HepG2 (cell line): ENCODE measurements around the gene HOXC11. TPM values are rescaled to one million over a fixed set of nuclear protein-coding genes. Genes with fewer than 3 reads are reported as not detected.

Experiments
- ATAC-seq: fragments of 200-7000 bp; cut with Tn5 transposase; 3 replicates; pipeline ENCODE4 v1.9.1; 2020; ENCODE audit warnings: mild to moderate bottlenecking, moderate library complexity
- BruUV-seq: library from RNA; stranded (reverse); fragments of 400-500 nt; replicated peaks from 2 replicates; lab custom pipeline; 2021; lab: Mats Ljungman, UMichigan
- CTCF ChIA-PET: fragments of 300-600 bp; formaldehyde crosslinking; extraction: SDS; loops from one replicate; lab custom pipeline; 2021; ENCODE audit warnings: low total read pairs, inconsistent platforms, low intra/inter-chr PET ratio; lab: Yijun Ruan, JAX
- POLR2A ChIA-PET: fragments of 350-600 bp; sonication (Branson Sonifier 250); formaldehyde crosslinking; loops from one replicate; lab custom pipeline; 2020; ENCODE audit warnings: antibody characterized with exemption, inconsistent platforms; lab: Yijun Ruan, JAX
- DNase-seq: peaks from one replicate; pipeline ENCODE4 v3.0.0-alpha.2; 2015; ENCODE audit warnings: low spot score
- FAIRE-seq: peaks from 3 replicates; lab custom pipeline; 2011; peaks lifted over from hg19 to GRCh38; lab: Jason Lieb, UNC
- H2AFZ ChIP-seq: one replicate; pipeline ENCODE4 v1.6.1; 2011; ENCODE audit warnings: low read length, inconsistent platforms
- H3K27ac ChIP-seq: fragments of 300-600 bp; 3 replicates; pipeline ENCODE4 v1.8.0; 2011; ENCODE audit warnings: mixed run types, mild to moderate bottlenecking, mixed read lengths, low read length, inconsistent platforms; ENCODE audit not compliant: insufficient read depth; ENCODE audit errors: extremely low read length
- H3K27me3 ChIP-seq, 2 experiments: fragments of 200-600 bp in 1 of 2; 2 replicates in 1 of 2; 3 replicates in 1 of 2; pipeline versions ENCODE4 v1.6.0 to v1.8.0; 2011; ENCODE audit warnings: low read length in 2 of 2, mild to moderate bottlenecking in 2 of 2, moderate library complexity in 2 of 2, inconsistent platforms in 1 of 2; ENCODE audit not compliant: insufficient read depth in 2 of 2, control insufficient read depth in 1 of 2
- H3K36me3 ChIP-seq, 2 experiments: fragments of 200-600 bp in 1 of 2; replicated peaks in 1 of 2; 2 replicates in 1 of 2; 3 replicates in 1 of 2; pipeline versions ENCODE4 v1.5.1 to v1.8.0; 2011; ENCODE audit warnings: low read length in 2 of 2, inconsistent platforms in 1 of 2; ENCODE audit not compliant: insufficient read depth in 2 of 2, control insufficient read depth in 1 of 2
- H3K4me1 ChIP-seq: 2 replicates; pipeline ENCODE4 v1.5.1; 2012; ENCODE audit warnings: low read length, inconsistent platforms; ENCODE audit not compliant: insufficient read depth
- H3K4me2 ChIP-seq: 2 replicates; pipeline ENCODE4 v1.6.0; 2011; ENCODE audit warnings: low read depth, low read length, inconsistent platforms
- H3K4me3 ChIP-seq, 3 experiments: fragments of 200-600 bp in 1 of 3; sonication (generic), shearing (Covaris generic) in 1 of 3; replicated peaks in 1 of 3; 2 replicates each; pipeline ENCODE4 v1.5.1; 2011 to 2016; ENCODE audit warnings: low read length in 3 of 3, inconsistent platforms in 2 of 3, low read depth in 2 of 3, mild to moderate bottlenecking in 2 of 3, control low read depth in 1 of 3, mixed read lengths in 1 of 3; ENCODE audit not compliant: insufficient read depth in 1 of 3
- H3K79me2 ChIP-seq: one replicate; pipeline ENCODE4 v1.6.1; 2011; ENCODE audit warnings: low read length, inconsistent platforms; ENCODE audit not compliant: insufficient read depth
- H3K9ac ChIP-seq: 2 replicates; pipeline ENCODE4 v1.6.0; 2011; ENCODE audit warnings: mild to moderate bottlenecking, low read depth, low read length, inconsistent platforms; ENCODE audit not compliant: insufficient read depth
- H3K9me3 ChIP-seq: 2 replicates; pipeline ENCODE4 v1.5.1; 2012; ENCODE audit warnings: mild to moderate bottlenecking, low read length
- H4K20me1 ChIP-seq: 2 replicates; pipeline ENCODE4 v1.6.0; 2011; ENCODE audit warnings: inconsistent platforms, mild to moderate bottlenecking, low read length, moderate library complexity; ENCODE audit not compliant: insufficient read depth
- GABPB1 ChIP-seq: IDR thresholded peaks from 2 replicates; pipeline ENCODE4 v1.6.1; 2016; ENCODE audit warnings: mild to moderate bottlenecking, missing genetic modification reagents, moderate library complexity, missing compliant biosample characterization
- HNRNPLL ChIP-seq: fragments of 200-400 bp; formaldehyde crosslinking; IDR thresholded peaks from 2 replicates; pipeline ENCODE4 v1.6.1; 2017; ENCODE audit warnings: mild to moderate bottlenecking, low read depth, low read length; ENCODE audit not compliant: poor library complexity, severe bottlenecking
- MBD4 ChIP-seq: IDR thresholded peaks from 2 replicates; pipeline ENCODE4 v1.6.1; 2012; ENCODE audit warnings: low read length, inconsistent platforms, borderline replicate concordance
- NFIB ChIP-seq: sonication (generic); formaldehyde crosslinking; IDR thresholded peaks from 2 replicates; pipeline ENCODE4 v1.9.0; 2021; ENCODE audit warnings: missing genetic modification reagents, mild to moderate bottlenecking, borderline replicate concordance
- RBM39 ChIP-seq: fragments of 200-400 bp; formaldehyde crosslinking; IDR thresholded peaks from one replicate; pipeline ENCODE4 v1.6.1; 2018; ENCODE audit warnings: antibody characterized with exemption, mild to moderate bottlenecking, low read depth, low read length; ENCODE audit not compliant: poor library complexity, severe bottlenecking
- TEAD2 ChIP-seq: sonication (generic); formaldehyde crosslinking; IDR thresholded peaks from 2 replicates; pipeline ENCODE4 v1.9.0; 2021; ENCODE audit warnings: missing genetic modification reagents
- ZNF136 ChIP-seq: sonication (generic); formaldehyde crosslinking; IDR thresholded peaks from 2 replicates; pipeline ENCODE4 v1.8.1; 2022; ENCODE audit warnings: low read depth, mild to moderate bottlenecking, moderate library complexity, missing genetic modification reagents
- ZNF329 ChIP-seq: sonication (generic); formaldehyde crosslinking; IDR thresholded peaks from 2 replicates; pipeline ENCODE4 v1.9.0; 2021; ENCODE audit warnings: low read depth, mild to moderate bottlenecking, missing genetic modification reagents
- ZNF768 ChIP-seq: sonication (generic); formaldehyde crosslinking; IDR thresholded peaks from 2 replicates; pipeline ENCODE4 v1.4.0; 2020; ENCODE audit warnings: missing genetic modification reagents
- WGBS: methylation state at CpG from one replicate; pipeline ENCODE4 v1.1.6; 2017; ENCODE audit warnings: low lambda C conversion rate; 5-methylcytosine and 5-hydroxymethylcytosine counted together
- in situ Hi-C: cut with HindIII; loops from 2 replicates; pipeline ENCODE4 v1.10.0; 2017; ENCODE audit warnings: low pct_unique_long_range_greater_than_20kb; ENCODE audit not compliant: extremely low pct_ligation_motif_present
- intact Hi-C: fragments of 100-400 bp; cut with micrococcal nuclease; formaldehyde crosslinking; loops from one replicate; pipeline ENCODE4 v1.10.0; 2022; ENCODE audit not compliant: unreplicated experiment
- polyA plus RNA-seq, 8 experiments: library from polyadenylated mRNA; depleted of rRNA in 3 of 8; stranded (reverse) in 7 of 8; unstranded in 1 of 8; fragments of >200 nt; fragmentation: Illumina TruSeq in 4 of 8; extraction: Trizol in 4 of 8; gene quantifications; 2 replicates each; pipeline versions ENCODE4 v1.2.1 to v1.2.3, GENCODE V29; 2011 to 2016; ENCODE audit warnings: low read depth in 4 of 8, missing spikeins in 1 of 8, mixed read lengths in 1 of 8; ENCODE audit not compliant: insufficient read depth in 1 of 8
- total RNA-seq, 5 experiments: library from RNA; depleted of rRNA; stranded (reverse); fragments of >200 nt; fragmentation: Illumina TruSeq; extraction: Trizol; gene quantifications; 2 replicates each; pipeline ENCODE4 v1.2.3, GENCODE V29; 2016; ENCODE audit warnings: low read depth in 1 of 5
- TF ChIP-seq, protein P1 (sequence below): sonication (generic); formaldehyde crosslinking; IDR thresholded peaks from 2 replicates; pipeline ENCODE4 v1.4.0; 2020; ENCODE audit warnings: missing genetic modification reagents, mild to moderate bottlenecking, borderline replicate concordance
- TF ChIP-seq, protein P2 (sequence below): sonication (generic); formaldehyde crosslinking; IDR thresholded peaks from 2 replicates; pipeline ENCODE4 v1.4.0; 2020; ENCODE audit warnings: mild to moderate bottlenecking, low read depth, missing genetic modification reagents
- TF ChIP-seq, protein P3 (sequence below): sonication (generic); formaldehyde crosslinking; IDR thresholded peaks from 2 replicates; pipeline ENCODE4 v1.5.1; 2020; ENCODE audit warnings: mild to moderate bottlenecking, missing genetic modification reagents, moderate library complexity

The HOXC11 gene
- total and polyA plus RNA-seq, 2 of the 13 experiments (the other 11 are each of a cell fraction or from before 2014, with no cell fraction given) = not detected

DNA sequence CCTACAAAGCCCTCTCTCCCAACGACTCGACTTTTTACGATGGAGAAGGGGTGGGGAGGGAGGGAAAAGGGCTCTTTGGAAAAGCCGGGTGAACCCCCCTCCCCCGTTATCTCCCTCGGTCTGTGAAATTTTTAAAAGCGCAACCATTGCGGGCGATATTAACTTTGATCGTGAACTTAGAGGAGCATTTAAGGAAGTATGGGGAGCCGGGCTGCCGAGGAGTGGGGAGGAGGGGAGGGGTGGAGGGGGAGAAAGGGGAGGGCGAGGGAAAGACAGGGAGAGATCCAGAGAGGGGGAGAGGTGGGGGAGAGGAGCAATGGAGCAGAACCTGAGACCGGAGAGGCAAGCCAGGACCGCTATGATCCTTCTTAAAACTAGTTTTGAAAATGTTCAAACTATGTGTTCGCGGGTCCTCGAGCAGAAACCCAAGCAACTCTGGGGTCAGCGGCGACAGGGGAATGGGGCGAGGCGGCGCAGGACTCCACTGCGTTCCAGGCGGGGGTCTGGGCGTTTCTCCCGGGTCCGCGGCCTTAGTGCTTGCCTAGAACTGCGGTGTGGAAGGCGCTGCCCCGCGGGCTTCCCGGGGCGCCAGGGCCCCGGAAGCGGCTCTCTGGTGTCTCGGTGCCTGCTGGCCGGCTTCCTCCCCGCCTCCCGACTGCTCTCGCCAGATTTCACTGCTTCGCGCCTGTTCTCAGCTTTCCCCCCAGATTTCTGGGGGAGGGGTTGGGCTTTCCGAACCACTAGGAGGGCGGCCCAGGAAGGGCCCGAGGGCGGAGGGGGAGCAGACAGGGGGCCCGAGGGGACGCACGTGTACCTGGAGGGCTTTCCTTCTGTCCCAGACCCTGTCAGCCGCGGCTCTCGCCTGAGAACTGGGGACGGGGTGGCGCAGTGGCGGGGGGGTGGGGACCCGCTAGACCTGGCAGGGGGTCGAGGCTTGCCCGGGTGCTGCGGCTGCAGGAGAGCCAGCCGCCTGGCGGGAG, 1.4 kb downstream of the HOXC11 start, which contains the start of gene HOTAIR:
HOTAIR (minus strand) TSS at position 871 of the 980 bp plus-strand sequence.
- Histone ChIP-seq H3K9ac (no peak within 1 kb of the TSS), H3K36me3 (no peaks in the 10 kb centered on the region), H2AFZ (no peak within 1 kb of the TSS), H3K27ac (no peak within 1 kb of the TSS), H3K27me3 (peaks cover 9 to 90% of the 10 kb centered on the region in 2 experiments), H3K4me2 (peak within 1 kb of the TSS; percentile 70), H3K9me3 (no peaks in the 10 kb centered on the region), H3K4me3 (peak within 1 kb of the TSS; percentile 1 to 57 (median 42); a peak in 4 of 6 replicates), H4K20me1 (no peaks in the 10 kb centered on the region), H3K79me2 (no peaks in the 10 kb centered on the region), H3K4me1 (peaks cover 35% of the 10 kb centered on the region)
- DNase-seq (no peak), FAIRE-seq (no peak), ATAC-seq (peak; percentile 65)
- CTCF ChIA-PET = no interaction called here
- POLR2A ChIA-PET = no interaction called here
- in situ Hi-C loops = no loop called here
- intact Hi-C loops = no loop called here
- WGBS = 25% methylated on average over 26 of the region's 63 CpGs
- no TSS peak for BruUV-seq
- TF ChIP-seq GABPB1 (CRISPR knock-in tag) = peak; percentile 57; the same call in 1 of the 2 replicates
- no peak for TF ChIP-seq MBD4
- TF ChIP-seq ZNF136 (CRISPR knock-in tag) = no peak
- 0 out of 2 replicates have a peak, but pooled peaks have one; percentile 16 for TF ChIP-seq ZNF768 (CRISPR knock-in tag)
- TF ChIP-seq, protein P1, sequence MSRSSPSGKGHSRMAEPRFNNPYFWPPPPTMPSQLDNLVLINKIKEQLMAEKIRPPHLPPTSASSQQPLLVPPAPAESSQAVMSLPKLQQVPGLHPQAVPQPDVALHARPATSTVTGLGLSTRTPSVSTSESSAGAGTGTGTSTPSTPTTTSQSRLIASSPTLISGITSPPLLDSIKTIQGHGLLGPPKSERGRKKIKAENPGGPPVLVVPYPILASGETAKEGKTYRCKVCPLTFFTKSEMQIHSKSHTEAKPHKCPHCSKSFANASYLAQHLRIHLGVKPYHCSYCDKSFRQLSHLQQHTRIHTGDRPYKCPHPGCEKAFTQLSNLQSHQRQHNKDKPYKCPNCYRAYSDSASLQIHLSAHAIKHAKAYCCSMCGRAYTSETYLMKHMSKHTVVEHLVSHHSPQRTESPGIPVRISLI (CRISPR knock-in tag) = no peak
- TF ChIP-seq, protein P2, sequence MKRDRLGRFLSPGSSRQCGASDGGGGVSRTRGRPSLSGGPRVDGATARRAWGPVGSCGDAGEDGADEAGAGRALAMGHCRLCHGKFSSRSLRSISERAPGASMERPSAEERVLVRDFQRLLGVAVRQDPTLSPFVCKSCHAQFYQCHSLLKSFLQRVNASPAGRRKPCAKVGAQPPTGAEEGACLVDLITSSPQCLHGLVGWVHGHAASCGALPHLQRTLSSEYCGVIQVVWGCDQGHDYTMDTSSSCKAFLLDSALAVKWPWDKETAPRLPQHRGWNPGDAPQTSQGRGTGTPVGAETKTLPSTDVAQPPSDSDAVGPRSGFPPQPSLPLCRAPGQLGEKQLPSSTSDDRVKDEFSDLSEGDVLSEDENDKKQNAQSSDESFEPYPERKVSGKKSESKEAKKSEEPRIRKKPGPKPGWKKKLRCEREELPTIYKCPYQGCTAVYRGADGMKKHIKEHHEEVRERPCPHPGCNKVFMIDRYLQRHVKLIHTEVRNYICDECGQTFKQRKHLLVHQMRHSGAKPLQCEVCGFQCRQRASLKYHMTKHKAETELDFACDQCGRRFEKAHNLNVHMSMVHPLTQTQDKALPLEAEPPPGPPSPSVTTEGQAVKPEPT (CRISPR knock-in tag) = no peak
- no peak for TF ChIP-seq NFIB (CRISPR knock-in tag)
- TF ChIP-seq RBM39 = no peak
- TF ChIP-seq ZNF329 (CRISPR knock-in tag) = no peak
- TF ChIP-seq, protein P3, sequence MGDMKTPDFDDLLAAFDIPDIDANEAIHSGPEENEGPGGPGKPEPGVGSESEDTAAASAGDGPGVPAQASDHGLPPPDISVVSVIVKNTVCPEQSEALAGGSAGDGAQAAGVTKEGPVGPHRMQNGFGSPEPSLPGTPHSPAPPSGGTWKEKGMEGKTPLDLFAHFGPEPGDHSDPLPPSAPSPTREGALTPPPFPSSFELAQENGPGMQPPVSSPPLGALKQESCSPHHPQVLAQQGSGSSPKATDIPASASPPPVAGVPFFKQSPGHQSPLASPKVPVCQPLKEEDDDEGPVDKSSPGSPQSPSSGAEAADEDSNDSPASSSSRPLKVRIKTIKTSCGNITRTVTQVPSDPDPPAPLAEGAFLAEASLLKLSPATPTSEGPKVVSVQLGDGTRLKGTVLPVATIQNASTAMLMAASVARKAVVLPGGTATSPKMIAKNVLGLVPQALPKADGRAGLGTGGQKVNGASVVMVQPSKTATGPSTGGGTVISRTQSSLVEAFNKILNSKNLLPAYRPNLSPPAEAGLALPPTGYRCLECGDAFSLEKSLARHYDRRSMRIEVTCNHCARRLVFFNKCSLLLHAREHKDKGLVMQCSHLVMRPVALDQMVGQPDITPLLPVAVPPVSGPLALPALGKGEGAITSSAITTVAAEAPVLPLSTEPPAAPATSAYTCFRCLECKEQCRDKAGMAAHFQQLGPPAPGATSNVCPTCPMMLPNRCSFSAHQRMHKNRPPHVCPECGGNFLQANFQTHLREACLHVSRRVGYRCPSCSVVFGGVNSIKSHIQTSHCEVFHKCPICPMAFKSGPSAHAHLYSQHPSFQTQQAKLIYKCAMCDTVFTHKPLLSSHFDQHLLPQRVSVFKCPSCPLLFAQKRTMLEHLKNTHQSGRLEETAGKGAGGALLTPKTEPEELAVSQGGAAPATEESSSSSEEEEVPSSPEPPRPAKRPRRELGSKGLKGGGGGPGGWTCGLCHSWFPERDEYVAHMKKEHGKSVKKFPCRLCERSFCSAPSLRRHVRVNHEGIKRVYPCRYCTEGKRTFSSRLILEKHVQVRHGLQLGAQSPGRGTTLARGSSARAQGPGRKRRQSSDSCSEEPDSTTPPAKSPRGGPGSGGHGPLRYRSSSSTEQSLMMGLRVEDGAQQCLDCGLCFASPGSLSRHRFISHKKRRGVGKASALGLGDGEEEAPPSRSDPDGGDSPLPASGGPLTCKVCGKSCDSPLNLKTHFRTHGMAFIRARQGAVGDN = peak; percentile 36; the same call in 1 of the 2 replicates
- TF ChIP-seq HNRNPLL = peak; percentile 35
- TF ChIP-seq TEAD2 (CRISPR knock-in tag) = no peak
